Testis (tissue), 3 donors: ENCODE measurements around the gene RTF1. TPM values are rescaled to one million over a fixed set of nuclear protein-coding genes. Genes with fewer than 3 reads are reported as not detected.

Source experiments
- DNase-seq: peaks from one replicate; pipeline ENCODE4 v3.0.0-alpha.2; 2019
- H3K27ac ChIP-seq, 2 donors: fragments of 200-600 bp; sonication (generic); one replicate each; pipeline ENCODE4 v1.5.1; 2019
- H3K27me3 ChIP-seq: fragments of 200-600 bp; sonication (generic); one replicate; pipeline ENCODE4 v1.5.1; 2019
- H3K36me3 ChIP-seq: fragments of 200-600 bp; sonication (generic); one replicate; pipeline ENCODE4 v1.5.1; 2017; ENCODE audit warnings: low read depth; ENCODE audit errors: missing control alignments
- H3K4me1 ChIP-seq: fragments of 200-600 bp; sonication (generic); one replicate; pipeline ENCODE4 v1.5.1; 2019
- H3K4me3 ChIP-seq, 2 donors: fragments of 200-600 bp; sonication (generic); one replicate each; pipeline ENCODE4 v1.5.1; 2017 to 2019
- H3K9me3 ChIP-seq: fragments of 200-600 bp; sonication (generic); one replicate; pipeline ENCODE4 v1.5.1; 2017
- CTCF ChIP-seq, 3 experiments: fragments of 450-650 bp in 2 of 3; fragments of 200-600 bp in 1 of 3; sonication (generic) in 1 of 3; IDR thresholded peaks; one replicate each; pipeline ENCODE4 v1.5.1; 2016 to 2019; ENCODE audit warnings: antibody characterized with exemption in 3 of 3, mild to moderate bottlenecking in 2 of 3, moderate library complexity in 1 of 3
- POLR2A ChIP-seq: fragments of 450-650 bp; IDR thresholded peaks from one replicate; pipeline ENCODE4 v1.6.1; 2017; ENCODE audit warnings: antibody characterized with exemption, mild to moderate bottlenecking, moderate library complexity
- WGBS, 2 donors: methylation state at CpG; one replicate each; pipeline ENCODE4 v1.1.5; 2018; 5-methylcytosine and 5-hydroxymethylcytosine counted together
- intact Hi-C: fragments of 100-400 bp; cut with DNase I; formaldehyde crosslinking; loops from one replicate; pipeline ENCODE4 v1.15.1; 2023; ENCODE audit warnings: low total_unique reads
- polyA plus RNA-seq: library from polyadenylated mRNA; stranded (reverse); fragments of 350-450 nt; fragmentation: Illumina TruSeq; extraction: RNeasy Lipid Tissue Mini Kit (QIAGEN cat#74804); gene quantifications from one replicate; pipeline ENCODE4 v1.2.3, GENCODE V29; 2014; ENCODE audit warnings: low read depth, low replicate concordance; ENCODE audit not compliant: insufficient read depth
- total RNA-seq, 2 donors: library from RNA; depleted of rRNA; stranded (reverse); fragments of >200 nt; gene quantifications; one replicate each; pipeline ENCODE4 v1.2.3, GENCODE V29; 2016

Gene RTF1
- total and polyA plus RNA-seq, 3 donors from 2014 or later, result 27.8 to 82.7 (median 56.9) TPM

GRCh38 chr15:41408234-41408641, 8.7 kb upstream of the RTF1 start:
- WGBS, 2 donors, result 62 to 70% methylated on average over 2 of the region's 2 CpGs
- Histone ChIP-seq H3K27ac (no peak overlapping the region), H3K9me3 (no peaks in the 10 kb centered on the region)

GRCh38 chr15:41411031-41411430, 5.9 kb upstream of the RTF1 start:
- Histone ChIP-seq H3K9me3 (no peaks in the 10 kb centered on the region), H3K4me1 (peaks cover 2% of the 10 kb centered on the region), H3K4me3 (no peak overlapping the region), H3K27ac (no peak overlapping the region), H3K36me3 (no peaks in the 10 kb centered on the region), H3K27me3 (no peaks in the 10 kb centered on the region)
- no peak for TF ChIP-seq CTCF (IDR thresholded peaks at IDR 0.05)
- no peak for TF ChIP-seq POLR2A
- 91 to 100% methylated on average over 2 of the region's 2 CpGs for WGBS, 2 donors
- intact Hi-C loops, result no loop called here
- no peak for DNase-seq

More at GRCh38 chr15:41408234-41408641, 8.7 kb upstream of the RTF1 start:
- TF ChIP-seq CTCF (IDR thresholded peaks at IDR 0.05) (no peak), POLR2A (no peak)
- H3K27me3 ChIP-seq, result no peaks in the 10 kb centered on the region
- H3K36me3 ChIP-seq, result no peaks in the 10 kb centered on the region
- intact Hi-C loops, result no loop called here
- no peak overlapping the region for H3K4me3 ChIP-seq
- H3K4me1 ChIP-seq, result no peaks in the 10 kb centered on the region
- peak; percentile 34 for DNase-seq

- no peak for DNase-seq
- Histone ChIP-seq H3K36me3 (no peaks in the 10 kb centered on the region), H3K27me3 (no peaks in the 10 kb centered on the region), H3K4me3 (no peak overlapping the region), H3K9me3 (no peaks in the 10 kb centered on the region), H3K27ac (no peak overlapping the region), H3K4me1 (peaks cover 5% of the 10 kb centered on the region)
- no peak for TF ChIP-seq POLR2A
- TF ChIP-seq CTCF (IDR thresholded peaks at IDR 0.05), result no peak
- intact Hi-C loops, result no loop called here
- WGBS, 2 donors, result 78 to 89% methylated on average over 3 of the region's 3 CpGs
Measured at GRCh38 chr15:41411441-41411840, 5.5 kb upstream of the RTF1 start.

GRCh38 chr15:41416128-41416741, 660 bp upstream of the RTF1 start:
- WGBS, 2 donors, result 26 to 27% methylated on average over 20 of the region's 20 CpGs
- Histone ChIP-seq H3K4me3 (peak overlapping the region; percentile 81 to 99), H3K27ac (peak overlapping the region; percentile 73 to 89), H3K9me3 (no peaks in the 10 kb centered on the region), H3K4me1 (peaks cover 19% of the 10 kb centered on the region), H3K27me3 (no peaks in the 10 kb centered on the region), H3K36me3 (no peaks in the 10 kb centered on the region)
- DNase-seq, result no peak
- intact Hi-C loops, result no loop called here
- TF ChIP-seq POLR2A, result no peak

GRCh38 chr15:41417418-41418195, 712 bp downstream of the RTF1 start:
- DNase-seq, result peak; percentile 26
- TF ChIP-seq POLR2A (no peak), CTCF (IDR thresholded peaks at IDR 0.05) (no peak)
- intact Hi-C loops, result no loop called here
- Histone ChIP-seq H3K27ac (peak overlapping the region; percentile 81 to 89), H3K36me3 (no peaks in the 10 kb centered on the region), H3K9me3 (no peaks in the 10 kb centered on the region), H3K27me3 (no peaks in the 10 kb centered on the region), H3K4me3 (peak overlapping the region; percentile 81 to 99), H3K4me1 (peaks cover 19% of the 10 kb centered on the region)
- 0 to 1% methylated on average over 12 to 34 of the region's 37 CpGs for WGBS, 2 donors
